HCT116 (cell line): Measurements from ENCODE around the gene TNNC1. TPM values are rescaled to one million over a fixed set of nuclear protein-coding genes. Genes with fewer than 3 reads are reported as not detected.

Source experiments
- ATAC-seq: fragments of 200-7000 bp; cut with Tn5 transposase; 2 replicates; pipeline ENCODE4 v1.9.1; 2020; ENCODE audit warnings: mild to moderate bottlenecking, moderate library complexity
- BruUV-seq: library from RNA; stranded (reverse); fragments of 400-500 nt; replicated peaks from 2 replicates; lab custom pipeline; 2021; lab: Mats Ljungman, UMichigan
- CTCF ChIA-PET: fragments of 300-600 bp; sonication (Branson Sonifier 250); formaldehyde crosslinking; loops from one replicate; lab custom pipeline; 2021; ENCODE audit warnings: antibody characterized with exemption; lab: Charles Lee
- POLR2A ChIA-PET: fragments of 300-600, 350-600 bp; sonication (Branson Sonifier 250); formaldehyde crosslinking; loops from one replicate; lab custom pipeline; 2021; ENCODE audit warnings: antibody characterized with exemption; lab: Charles Lee
- RAD21 ChIA-PET, 2 experiments: fragments of 300-600 bp; sonication (Branson Sonifier 250); formaldehyde crosslinking; loops; one replicate each; lab custom pipeline; 2023; ENCODE audit warnings: low total read pairs in 2 of 2; ENCODE audit not compliant: uncharacterized antibody in 2 of 2, unreplicated experiment in 2 of 2, low non-redundant PET in 1 of 2; lab: Charles Lee
- DNase-seq: peaks from one replicate; pipeline ENCODE4 v3.0.0-alpha.2; 2010; ENCODE audit warnings: low read depth, low spot score
- H2AFZ ChIP-seq: fragments of 200-600 bp; shearing (Covaris generic), sonication (generic); 2 replicates; pipeline ENCODE4 v1.6.1; 2017; ENCODE audit warnings: low read depth, mixed run types, mixed read lengths, antibody characterized with exemption, low read length; ENCODE audit not compliant: poor library complexity, severe bottlenecking
- H3K27ac ChIP-seq: 2 replicates; pipeline ENCODE4 v1.5.1; 2012; ENCODE audit warnings: low read depth, low read length
- H3K27me3 ChIP-seq: fragments of 200-600 bp; sonication (generic); 2 replicates; pipeline ENCODE4 v1.6.1; 2016; ENCODE audit warnings: mixed run types, low read length, mixed read lengths; ENCODE audit not compliant: insufficient read depth
- H3K36me3 ChIP-seq, 2 experiments: fragments of 200-500 bp in 1 of 2; fragments of 200-600 bp in 1 of 2; sonication (Bioruptor generic) in 1 of 2; sonication (generic) in 1 of 2; 2 replicates each; pipeline versions ENCODE4 v1.5.1 to v1.6.1; 2014 to 2016; ENCODE audit warnings: low read length in 2 of 2, inconsistent platforms in 1 of 2, mixed read lengths in 1 of 2, mixed run types in 1 of 2; ENCODE audit not compliant: insufficient read depth in 2 of 2, control insufficient read depth in 1 of 2
- H3K4me1 ChIP-seq, 2 experiments: fragments of 200-600 bp in 1 of 2; sonication (generic) in 1 of 2; 2 replicates each; pipeline versions ENCODE4 v1.5.1 to v1.6.1; 2012 to 2017; ENCODE audit warnings: low read length in 2 of 2, inconsistent platforms in 1 of 2, mild to moderate bottlenecking in 1 of 2, mixed read lengths in 1 of 2, mixed run types in 1 of 2, moderate library complexity in 1 of 2; ENCODE audit not compliant: insufficient read depth in 2 of 2, control insufficient read depth in 1 of 2
- H3K4me2 ChIP-seq: fragments of 200-600 bp; sonication (generic); 2 replicates; pipeline ENCODE4 v1.6.1; 2017; ENCODE audit warnings: mixed run types, low read length, mixed read lengths
- H3K4me3 ChIP-seq, 2 experiments: fragments of 200-600 bp in 1 of 2; sonication (generic) in 1 of 2; replicated peaks in 1 of 2; 2 replicates each; pipeline ENCODE4 v1.5.1; 2011 to 2016; ENCODE audit warnings: low read length in 2 of 2, control low read depth in 1 of 2, low read depth in 1 of 2, mild to moderate bottlenecking in 1 of 2, mixed read lengths in 1 of 2, mixed run types in 1 of 2
- H3K79me2 ChIP-seq: fragments of 200-600 bp; sonication (generic); 2 replicates; pipeline ENCODE4 v1.6.1; 2017; ENCODE audit warnings: mild to moderate bottlenecking, mixed run types, low read length, moderate library complexity, mixed read lengths; ENCODE audit not compliant: insufficient read depth
- H3K9ac ChIP-seq: fragments of 200-600 bp; sonication (generic); 2 replicates; pipeline ENCODE4 v1.6.1; 2016; ENCODE audit warnings: low read length, mixed read lengths
- H3K9me2 ChIP-seq: fragments of 200-600 bp; sonication (generic), shearing (Covaris generic); 2 replicates; pipeline ENCODE4 v1.6.1; 2017; ENCODE audit warnings: mixed run types, mild to moderate bottlenecking, moderate library complexity; ENCODE audit not compliant: insufficient read depth
- H3K9me3 ChIP-seq, 2 experiments: fragments of 200-500 bp in 1 of 2; fragments of 200-600 bp in 1 of 2; sonication (Bioruptor generic) in 1 of 2; sonication (generic) in 1 of 2; 2 replicates each; pipeline ENCODE4 v1.6.1; 2014 to 2017; ENCODE audit warnings: low read length in 2 of 2, mixed read lengths in 2 of 2, inconsistent platforms in 1 of 2, low read depth in 1 of 2, mild to moderate bottlenecking in 1 of 2, mixed run types in 1 of 2, moderate library complexity in 1 of 2; ENCODE audit not compliant: control insufficient read depth in 1 of 2, insufficient read depth in 1 of 2
- H4K20me1 ChIP-seq: fragments of 200-600 bp; sonication (generic), shearing (Covaris generic); 2 replicates; pipeline ENCODE4 v1.6.1; 2017; ENCODE audit warnings: mixed run types, mild to moderate bottlenecking, moderate library complexity; ENCODE audit not compliant: insufficient read depth
- CBX3 ChIP-seq: IDR thresholded peaks from 2 replicates; pipeline ENCODE4 v1.6.1; 2012; ENCODE audit warnings: low read depth
- CEBPB ChIP-seq: IDR thresholded peaks from 2 replicates; pipeline ENCODE4 v1.6.1; 2012; ENCODE audit warnings: low read depth
- ELF1 ChIP-seq: IDR thresholded peaks from 2 replicates; pipeline ENCODE4 v1.6.1; 2012; ENCODE audit warnings: low read depth, borderline replicate concordance
- EZH2 ChIP-seq: fragments of 200-600 bp; sonication (generic); IDR thresholded peaks from 2 replicates; pipeline ENCODE4 v1.6.1; 2017; ENCODE audit warnings: antibody characterized with exemption, mixed run types
- POLR2AphosphoS5 ChIP-seq: IDR thresholded peaks from 2 replicates; pipeline ENCODE4 v1.6.1; 2011; ENCODE audit warnings: mild to moderate bottlenecking, low read depth, low read length, moderate library complexity
- RAD21 ChIP-seq: IDR thresholded peaks from 2 replicates; pipeline ENCODE4 v1.6.1; 2012; ENCODE audit warnings: low read depth, mild to moderate bottlenecking
- TCF7L2 ChIP-seq: IDR thresholded peaks from 2 replicates; pipeline ENCODE4 v1.7.0; 2011; ENCODE audit warnings: borderline replicate concordance, inconsistent platforms; ENCODE audit not compliant: insufficient read depth, insufficient read length; ENCODE audit errors: extremely low read depth
- ZFX ChIP-seq: fragments of 450-650 bp; IDR thresholded peaks from 2 replicates; pipeline ENCODE4 v1.6.1; 2017
- intact Hi-C: fragments of 100-400 bp; cut with micrococcal nuclease; formaldehyde crosslinking; loops from 2 replicates; pipeline ENCODE4 v1.10.0; 2022
- total RNA-seq: library from RNA; stranded (reverse); gene quantifications from one replicate; pipeline ENCODE4 v1.2.1, GENCODE V29; 2021; ENCODE audit not compliant: unreplicated experiment
- TF ChIP-seq, protein P1 (sequence below): IDR thresholded peaks from 2 replicates; pipeline ENCODE4 v1.6.1; 2012; ENCODE audit warnings: low read depth
- TF ChIP-seq, protein P2 (sequence below): IDR thresholded peaks from 2 replicates; pipeline ENCODE4 v1.6.1; 2012

TNNC1 gene
- total RNA-seq, 1 experiment from 2014 or later: 2.2 TPM

GRCh38 chr3:52501046-52501445, 47.2 kb upstream of the TNNC1 start:
- no peak overlapping the region for H3K27ac ChIP-seq
- H3K4me3 ChIP-seq: no peak overlapping the region
- H3K4me1 ChIP-seq: no peaks in the 10 kb centered on the region
- H3K9me2 ChIP-seq: no peaks in the 10 kb centered on the region
- H3K9me3 ChIP-seq: no peaks in the 10 kb centered on the region
- no peaks in the 10 kb centered on the region for H4K20me1 ChIP-seq
- BruUV-seq: no TSS peak
- DNase-seq (no peak), ATAC-seq (no peak)
- no peak overlapping the region for H2AFZ ChIP-seq
- H3K36me3 ChIP-seq: no peaks in the 10 kb centered on the region
- ChIA-PET RAD21 (no interaction called here), CTCF (no interaction called here), POLR2A (no interaction called here)
- H3K4me2 ChIP-seq: no peak overlapping the region
- intact Hi-C loops: no loop called here
- no peak overlapping the region for H3K9ac ChIP-seq
- TF ChIP-seq ZFX (no peak), POLR2AphosphoS5 (no peak), EZH2 (no peak)
- no peaks in the 10 kb centered on the region for H3K79me2 ChIP-seq
- no peaks in the 10 kb centered on the region for H3K27me3 ChIP-seq

DNA sequence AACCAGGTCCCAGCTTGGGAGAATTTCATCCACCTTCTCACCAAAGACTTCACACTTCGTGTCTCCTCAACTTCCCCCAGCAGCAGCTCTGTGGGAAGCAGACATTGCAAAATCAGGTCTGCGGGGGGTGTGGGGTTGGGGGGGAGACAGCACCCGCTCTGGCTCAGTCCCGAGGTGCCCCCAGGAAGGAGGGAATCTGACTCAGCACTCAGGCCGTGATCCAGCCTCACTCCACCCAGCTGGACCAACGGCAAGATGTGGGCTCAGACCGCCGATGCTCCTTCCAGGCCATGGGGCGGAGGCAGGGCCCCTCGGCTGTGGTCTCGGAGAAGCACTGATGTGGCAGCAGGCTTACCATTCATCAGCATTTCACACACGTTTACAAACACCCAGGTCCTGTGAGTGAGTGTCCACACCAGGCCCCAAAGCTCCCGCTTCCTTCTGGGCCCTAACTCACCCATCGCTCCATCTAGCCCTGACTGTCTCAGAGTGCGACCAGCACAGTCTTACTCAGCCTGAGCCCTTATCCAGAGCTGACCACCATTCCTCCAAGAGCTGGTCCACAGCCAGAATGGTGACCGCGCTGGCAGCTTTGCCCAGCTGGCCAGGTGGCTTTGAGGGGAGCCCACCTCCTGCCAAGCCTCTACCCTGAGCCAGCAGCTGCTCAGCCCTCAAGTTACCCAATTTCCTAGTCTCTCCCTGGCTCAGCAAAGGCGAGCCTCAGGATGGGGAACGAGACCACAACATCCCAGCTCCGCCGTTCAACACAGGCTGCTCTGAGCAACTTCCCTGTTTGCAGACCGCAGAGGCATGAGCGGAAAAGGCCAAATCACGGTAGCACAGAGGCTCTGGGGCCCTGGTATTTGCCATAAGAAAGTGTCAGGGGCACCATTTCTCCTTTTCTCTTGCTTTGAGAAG, 44.6 kb upstream of the TNNC1 start:
- Histone ChIP-seq H3K27ac (no peak overlapping the region), H3K27me3 (no peaks in the 10 kb centered on the region), H3K9ac (no peak overlapping the region), H3K4me2 (no peak overlapping the region), H3K36me3 (no peaks in the 10 kb centered on the region), H3K4me3 (no peak overlapping the region), H3K79me2 (no peaks in the 10 kb centered on the region), H3K9me2 (no peaks in the 10 kb centered on the region), H2AFZ (no peak overlapping the region), H4K20me1 (no peaks in the 10 kb centered on the region), H3K4me1 (no peaks in the 10 kb centered on the region)
- no peak for DNase-seq
- BruUV-seq: no TSS peak
- CTCF ChIA-PET: no interaction called here
- POLR2A ChIA-PET: no interaction called here
- intact Hi-C loops: no loop called here
- TF ChIP-seq CEBPB (no peak), CBX3 (no peak), RAD21 (no peak), ELF1 (no peak), ZFX (no peak), TCF7L2 (no peak)
- TF ChIP-seq, protein P1, sequence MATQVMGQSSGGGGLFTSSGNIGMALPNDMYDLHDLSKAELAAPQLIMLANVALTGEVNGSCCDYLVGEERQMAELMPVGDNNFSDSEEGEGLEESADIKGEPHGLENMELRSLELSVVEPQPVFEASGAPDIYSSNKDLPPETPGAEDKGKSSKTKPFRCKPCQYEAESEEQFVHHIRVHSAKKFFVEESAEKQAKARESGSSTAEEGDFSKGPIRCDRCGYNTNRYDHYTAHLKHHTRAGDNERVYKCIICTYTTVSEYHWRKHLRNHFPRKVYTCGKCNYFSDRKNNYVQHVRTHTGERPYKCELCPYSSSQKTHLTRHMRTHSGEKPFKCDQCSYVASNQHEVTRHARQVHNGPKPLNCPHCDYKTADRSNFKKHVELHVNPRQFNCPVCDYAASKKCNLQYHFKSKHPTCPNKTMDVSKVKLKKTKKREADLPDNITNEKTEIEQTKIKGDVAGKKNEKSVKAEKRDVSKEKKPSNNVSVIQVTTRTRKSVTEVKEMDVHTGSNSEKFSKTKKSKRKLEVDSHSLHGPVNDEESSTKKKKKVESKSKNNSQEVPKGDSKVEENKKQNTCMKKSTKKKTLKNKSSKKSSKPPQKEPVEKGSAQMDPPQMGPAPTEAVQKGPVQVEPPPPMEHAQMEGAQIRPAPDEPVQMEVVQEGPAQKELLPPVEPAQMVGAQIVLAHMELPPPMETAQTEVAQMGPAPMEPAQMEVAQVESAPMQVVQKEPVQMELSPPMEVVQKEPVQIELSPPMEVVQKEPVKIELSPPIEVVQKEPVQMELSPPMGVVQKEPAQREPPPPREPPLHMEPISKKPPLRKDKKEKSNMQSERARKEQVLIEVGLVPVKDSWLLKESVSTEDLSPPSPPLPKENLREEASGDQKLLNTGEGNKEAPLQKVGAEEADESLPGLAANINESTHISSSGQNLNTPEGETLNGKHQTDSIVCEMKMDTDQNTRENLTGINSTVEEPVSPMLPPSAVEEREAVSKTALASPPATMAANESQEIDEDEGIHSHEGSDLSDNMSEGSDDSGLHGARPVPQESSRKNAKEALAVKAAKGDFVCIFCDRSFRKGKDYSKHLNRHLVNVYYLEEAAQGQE: no peak
- TF ChIP-seq, protein P2, sequence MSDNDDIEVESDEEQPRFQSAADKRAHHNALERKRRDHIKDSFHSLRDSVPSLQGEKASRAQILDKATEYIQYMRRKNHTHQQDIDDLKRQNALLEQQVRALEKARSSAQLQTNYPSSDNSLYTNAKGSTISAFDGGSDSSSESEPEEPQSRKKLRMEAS: no peak
- TF ChIP-seq, all 23 proteins: peak for 0
- H3K9me3 ChIP-seq: no peaks in the 10 kb centered on the region
- RAD21 ChIA-PET: interaction anchor here in 1 of 2 experiments (0.5 kb wide), 1 partner anchor 54 kb away, joined by 4 read pairs; no protein-coding TSS in a partner anchor
- no peak for ATAC-seq
